HepG2 (cell line): ENCODE data around the gene UBTF. TPM values are rescaled to one million over a fixed set of nuclear protein-coding genes. Genes with fewer than 3 reads are reported as not detected.

Source experiments
- ARID5B ChIP-seq: IDR thresholded peaks from 2 replicates; pipeline ENCODE4 v1.4.0; 2020; ENCODE audit warnings: mild to moderate bottlenecking, missing genetic modification reagents
- ZBTB3 ChIP-seq: sonication (generic); formaldehyde crosslinking; IDR thresholded peaks from 2 replicates; pipeline ENCODE4 v1.4.0; 2020; ENCODE audit warnings: low read depth, mild to moderate bottlenecking, moderate library complexity, missing genetic modification reagents, borderline replicate concordance
- ZNF205 ChIP-seq: IDR thresholded peaks from 2 replicates; pipeline ENCODE4 v1.6.1; 2018; ENCODE audit warnings: missing biosample characterization, missing genetic modification reagents
- ZNF510 ChIP-seq: sonication (generic); formaldehyde crosslinking; IDR thresholded peaks from 2 replicates; pipeline ENCODE4 v1.4.0; 2020; ENCODE audit warnings: low read depth, mild to moderate bottlenecking, missing genetic modification reagents
- ZNF687 ChIP-seq: sonication (generic); formaldehyde crosslinking; IDR thresholded peaks from 2 replicates; pipeline ENCODE4 v1.5.1; 2020; ENCODE audit warnings: mild to moderate bottlenecking, missing genetic modification reagents, moderate library complexity
- polyA plus RNA-seq, 8 experiments: library from polyadenylated mRNA; depleted of rRNA in 3 of 8; stranded (reverse) in 7 of 8; unstranded in 1 of 8; fragments of >200 nt; fragmentation: Illumina TruSeq in 4 of 8; extraction: Trizol in 4 of 8; gene quantifications; 2 replicates each; pipeline versions ENCODE4 v1.2.1 to v1.2.3, GENCODE V29; 2011 to 2016; ENCODE audit warnings: low read depth in 4 of 8, missing spikeins in 1 of 8, mixed read lengths in 1 of 8; ENCODE audit not compliant: insufficient read depth in 1 of 8
- total RNA-seq, 5 experiments: library from RNA; depleted of rRNA; stranded (reverse); fragments of >200 nt; fragmentation: Illumina TruSeq; extraction: Trizol; gene quantifications; 2 replicates each; pipeline ENCODE4 v1.2.3, GENCODE V29; 2016; ENCODE audit warnings: low read depth in 1 of 5

The UBTF gene
- total and polyA plus RNA-seq, 2 of the 13 experiments (the other 11 are each of a cell fraction or from before 2014, with no cell fraction given): 15.2 to 60.9 TPM

GRCh38 chr17:44167181-44167861, 52.2 kb downstream of the UBTF start (continued):
- TF ChIP-seq ZNF687 (no peak), ZNF205 (CRISPR knock-in tag) (no peak), ZBTB3 (CRISPR knock-in tag) (no peak), ARID5B (CRISPR knock-in tag) (no peak), ZNF510 (CRISPR knock-in tag) (no peak)
